Measurements from ENCODE around the gene LCTL.

GRCh38 chr15:66542896-66543295, 22.9 kb downstream of the LCTL start:
- TF ChIP-seq TAF1 (IDR thresholded peaks at IDR 0.05; ENCODE audit: low read depth) = no peak
- no peak for TF ChIP-seq CREB1 (IDR thresholded peaks at IDR 0.05; ENCODE audit: low read depth)
- no peak for TF ChIP-seq RAD21 (IDR thresholded peaks at IDR 0.05; ENCODE audit: low read depth)
- no peak for TF ChIP-seq EP300 (IDR thresholded peaks at IDR 0.05; ENCODE audit: borderline replicate concordance)
